NCI-H2171 (cell line): ENCODE measurements around the gene KDELR3.

Experiments used
- DNase-seq: peaks from one replicate; lab custom pipeline; 2025; lab: John Stamatoyannopoulos, UW

The KDELR3 gene

GRCh38 chr22:38440747-38441350 is 27.0 kb upstream of the KDELR3 start:
- no peak for DNase-seq

GRCh38 chr22:38441620-38442287 is 26.1 kb upstream of the KDELR3 start:
- DNase-seq, result no peak

GRCh38 chr22:38442967-38443627 is 24.8 kb upstream of the KDELR3 start:
- DNase-seq, result no peak

- DNase-seq, result no peak
Measured at GRCh38 chr22:38443628-38444521, 24.0 kb upstream of the KDELR3 start.

- no peak for DNase-seq
Measured at GRCh38 chr22:38444783-38445182, 23.1 kb upstream of the KDELR3 start.

- DNase-seq, result no peak
Measured at GRCh38 chr22:38446018-38446601, 21.8 kb upstream of the KDELR3 start.

GRCh38 chr22:38448945-38449745 is 18.8 kb upstream of the KDELR3 start:
- no peak for DNase-seq

GRCh38 chr22:38449776-38450175 is 18.1 kb upstream of the KDELR3 start:
- no peak for DNase-seq

GRCh38 chr22:38450234-38450797 is 17.6 kb upstream of the KDELR3 start:
- no peak for DNase-seq

- no peak for DNase-seq
Measured at GRCh38 chr22:38451404-38451803, 16.5 kb upstream of the KDELR3 start.

- no peak for DNase-seq
Measured at GRCh38 chr22:38451864-38452263, 16.0 kb upstream of the KDELR3 start.

GRCh38 chr22:38452373-38453065 is 15.4 kb upstream of the KDELR3 start:
- DNase-seq, result peak; percentile 83

- no peak for DNase-seq
Measured at GRCh38 chr22:38453066-38453672, 14.7 kb upstream of the KDELR3 start.

GRCh38 chr22:38453996-38454352 is 13.9 kb upstream of the KDELR3 start:
- no peak for DNase-seq

GRCh38 chr22:38454353-38455075 is 13.4 kb upstream of the KDELR3 start:
- no peak for DNase-seq

GRCh38 chr22:38455076-38455529 is 12.8 kb upstream of the KDELR3 start, which contains the start of gene KCNJ4:
Gene KCNJ4, minus strand, starts transcription at chr22:38455199. Its CDS starts 27,067 bp downstream, at chr22:38428132.
- DNase-seq, result no peak

GRCh38 chr22:38455530-38456271 is 12.2 kb upstream of the KDELR3 start:
- DNase-seq, result peak; percentile 66

GRCh38 chr22:38456272-38456835 is 11.5 kb upstream of the KDELR3 start:
- no peak for DNase-seq
